GM12878 (cell line): ENCODE results near the gene SDCCAG8. TPM values are rescaled to one million over a fixed set of nuclear protein-coding genes. Genes with fewer than 3 reads are reported as not detected.

ENCODE experiments used
- ATAC-seq: fragments of 200-7000 bp; cut with Tn5 transposase; 3 replicates; pipeline ENCODE4 v1.9.1; 2020; ENCODE audit warnings: mild to moderate bottlenecking, moderate library complexity
- BruUV-seq: library from RNA; stranded (reverse); fragments of 400-500 nt; replicated peaks from 2 replicates; lab custom pipeline; 2021; lab: Mats Ljungman, UMichigan
- CTCF ChIA-PET: fragments of 300-600 bp; sonication (Branson Sonifier 250); formaldehyde crosslinking; extraction: SDS; loops from one replicate; lab custom pipeline; 2021; ENCODE audit warnings: inconsistent platforms; lab: Yijun Ruan, JAX
- POLR2A ChIA-PET: fragments of 350-600 bp; formaldehyde crosslinking; extraction: SDS; loops from one replicate; lab custom pipeline; 2021; ENCODE audit warnings: inconsistent platforms; lab: Charles Lee
- RAD21 ChIA-PET: fragments of 300-600 bp; sonication (Branson Sonifier 250); formaldehyde crosslinking; loops from one replicate; lab custom pipeline; 2023; ENCODE audit warnings: antibody characterized with exemption; ENCODE audit not compliant: unreplicated experiment; lab: Charles Lee
- SMC1A ChIA-PET: fragments of 300-600 bp; sonication (Branson Sonifier 250); formaldehyde crosslinking; loops from one replicate; lab custom pipeline; 2023; ENCODE audit not compliant: unreplicated experiment, uncharacterized antibody; lab: Charles Lee
- DNase-seq: peaks from one replicate; pipeline ENCODE4 v3.0.0-alpha.2; 2011; ENCODE audit warnings: low read depth, low spot score
- FAIRE-seq: peaks from 3 replicates; lab custom pipeline; 2011; peaks lifted over from hg19 to GRCh38; lab: Jason Lieb, UNC
- H2AFZ ChIP-seq: 2 replicates; pipeline ENCODE4 v1.6.0; 2011; ENCODE audit warnings: low read depth, low read length, control low read depth; ENCODE audit not compliant: control insufficient read depth
- H3K27ac ChIP-seq: 2 replicates; pipeline ENCODE4 v1.5.1; 2011; ENCODE audit warnings: control low read depth; ENCODE audit not compliant: control insufficient read depth, insufficient read depth
- H3K27me3 ChIP-seq, 2 experiments: replicated peaks in 1 of 2; 2 replicates each; pipeline versions ENCODE4 v1.6.0 to v1.6.1; 2011; ENCODE audit warnings: low read length in 1 of 2; ENCODE audit not compliant: control insufficient read depth in 2 of 2, insufficient read depth in 2 of 2
- H3K36me3 ChIP-seq, 2 experiments: 2 replicates each; pipeline ENCODE4 v1.5.1; 2011; ENCODE audit warnings: low read length in 1 of 2; ENCODE audit not compliant: control insufficient read depth in 2 of 2, insufficient read depth in 2 of 2
- H3K4me1 ChIP-seq: 2 replicates; pipeline ENCODE4 v1.6.1; 2011; ENCODE audit warnings: mild to moderate bottlenecking, low read length, moderate library complexity, mixed read lengths; ENCODE audit not compliant: control insufficient read depth, insufficient read depth
- H3K4me2 ChIP-seq: 2 replicates; pipeline ENCODE4 v1.6.0; 2011; ENCODE audit warnings: control low read depth; ENCODE audit not compliant: control insufficient read depth, insufficient read depth
- H3K4me3 ChIP-seq: fragments of 200-600 bp; sonication (generic); 2 replicates; pipeline ENCODE4 v1.5.1; 2016
- H3K79me2 ChIP-seq: 2 replicates; pipeline ENCODE4 v1.6.0; 2011; ENCODE audit warnings: low read length; ENCODE audit not compliant: control insufficient read depth, insufficient read depth
- H3K9ac ChIP-seq: 2 replicates; pipeline ENCODE4 v1.8.0; 2011; ENCODE audit warnings: low read length, control low read depth, mixed read lengths; ENCODE audit not compliant: control insufficient read depth, insufficient read depth
- H3K9me3 ChIP-seq: replicated peaks from 3 replicates; pipeline ENCODE4 v1.5.1; 2011; ENCODE audit warnings: mild to moderate bottlenecking, low read length; ENCODE audit not compliant: control insufficient read depth, insufficient read depth
- H4K20me1 ChIP-seq: 2 replicates; pipeline ENCODE4 v1.6.0; 2011; ENCODE audit not compliant: control insufficient read depth, insufficient read depth
- CREB1 ChIP-seq: IDR thresholded peaks from 2 replicates; pipeline ENCODE4 v1.6.1; 2012; ENCODE audit warnings: low read depth, mild to moderate bottlenecking, inconsistent platforms
- FOXM1 ChIP-seq: IDR thresholded peaks from 2 replicates; pipeline ENCODE4 v1.6.1; 2012; ENCODE audit warnings: low read depth, mild to moderate bottlenecking, inconsistent platforms, low read length, moderate library complexity
- KLF5 ChIP-seq: fragments of 450-650 bp; IDR thresholded peaks from 2 replicates; pipeline ENCODE4 v1.6.1; 2014; ENCODE audit warnings: mild to moderate bottlenecking; ENCODE audit not compliant: partially characterized antibody
- POLR2AphosphoS2 ChIP-seq: IDR thresholded peaks from 2 replicates; pipeline ENCODE4 v1.6.1; 2011; ENCODE audit warnings: low read depth, mild to moderate bottlenecking, low read length, improper control_type of control experiment, moderate library complexity
- POU2F2 ChIP-seq: IDR thresholded peaks from 3 replicates; pipeline ENCODE4 v1.6.1; 2011; ENCODE audit warnings: low read depth, mild to moderate bottlenecking, low read length, borderline replicate concordance
- RAD21 ChIP-seq: IDR thresholded peaks from 2 replicates; pipeline ENCODE4 v1.6.1; 2011; ENCODE audit warnings: mild to moderate bottlenecking, low read depth, low read length, moderate library complexity; ENCODE audit not compliant: insufficient read depth
- SP1 ChIP-seq: IDR thresholded peaks from one replicate; pipeline ENCODE4 v1.6.1; 2011; ENCODE audit warnings: low read depth, low read length
- SUPT20H ChIP-seq: IDR thresholded peaks from 2 replicates; pipeline ENCODE4 v1.6.1; 2011; ENCODE audit warnings: low read depth, mild to moderate bottlenecking, low read length, moderate library complexity, borderline replicate concordance; ENCODE audit not compliant: control insufficient read depth
- ZNF217 ChIP-seq: fragments of 450-650 bp; IDR thresholded peaks from 2 replicates; pipeline ENCODE4 v1.6.1; 2017; ENCODE audit warnings: antibody characterized with exemption, mild to moderate bottlenecking
- ZNF622 ChIP-seq: fragments of 450-650 bp; IDR thresholded peaks from 2 replicates; pipeline ENCODE4 v1.6.1; 2017; ENCODE audit warnings: mild to moderate bottlenecking, inconsistent platforms
- whole genome bisulfite sequencing: methylation state at CpG from one replicate; pipeline ENCODE4 v1.1.6; 2016; ENCODE audit warnings: low lambda C conversion rate; ENCODE audit not compliant: insufficient replicate concordance, insufficient coverage; ENCODE audit errors: missing lambda C conversion rate; 5-methylcytosine and 5-hydroxymethylcytosine counted together
- in situ Hi-C: fragments of 300-500 bp; cut with MboI; formaldehyde crosslinking; loops from 9 replicates; pipeline ENCODE4 v1.14.3; 2018; ENCODE audit warnings: mixed read lengths
- intact Hi-C: fragments of 100-400 bp; cut with micrococcal nuclease; formaldehyde crosslinking; loops from one replicate; pipeline ENCODE4 v1.14.2; 2022; ENCODE audit not compliant: unreplicated experiment
- polyA plus RNA-seq, 11 experiments: library from polyadenylated mRNA; depleted of rRNA in 4 of 11; unstranded in 6 of 11; stranded (reverse) in 5 of 11; fragments of >200 nt; fragmentation: Nextera tagmentation in 4 of 11; fragmentation: Illumina TruSeq in 1 of 11; extraction: Ambion mirVana in 4 of 11; extraction: Trizol in 1 of 11; gene quantifications; 1 replicate in 1 of 11; 2 replicates in 10 of 11; pipeline versions ENCODE4 v1.2.1 to v1.2.3, GENCODE V29; 2011 to 2016; ENCODE audit warnings: inconsistent platforms in 2 of 11, missing spikeins in 2 of 11, low read depth in 1 of 11
- total RNA-seq, 4 experiments: library from RNA; depleted of rRNA in 3 of 4; stranded (reverse); fragments of >200 nt in 3 of 4; fragmentation: Illumina TruSeq in 1 of 4; extraction: Trizol in 1 of 4; gene quantifications; 2 replicates each; pipeline versions ENCODE4 v1.2.1 to v1.2.3, GENCODE V29; 2013 to 2021

Gene SDCCAG8
- total and polyA plus RNA-seq, 10 of the 15 experiments (the other 5 are each of a cell fraction or from before 2014, with no cell fraction given): 15.0 to 25.6 (median 20.6) TPM

GRCh38 chr1:243346016-243346415 is 90.2 kb downstream of the SDCCAG8 start:
- H3K4me1 ChIP-seq: no peaks in the 10 kb centered on the region
- 100% methylated on average over 3 of the region's 3 CpGs for WGBS
- ATAC-seq (no peak), FAIRE-seq (no peak), DNase-seq (no peak)
- no peak overlapping the region for H3K4me3 ChIP-seq
- BruUV-seq: no TSS peak
- CTCF ChIA-PET: no interaction called here
- no peak overlapping the region for H3K4me2 ChIP-seq
- H3K9ac ChIP-seq: no peak overlapping the region
- SMC1A ChIA-PET: no interaction called here
- RAD21 ChIA-PET: no interaction called here
- in situ Hi-C loops (loop anchor here (10.0 kb wide), 1 partner anchor 399 kb away; no protein-coding TSS in a partner anchor), intact Hi-C loops (loop anchor here (10.0 kb wide), 2 partner anchors 239 to 699 kb away; no protein-coding TSS in a partner anchor)
- POLR2A ChIA-PET: no interaction called here
- no peaks in the 10 kb centered on the region for H3K27me3 ChIP-seq
- H3K9me3 ChIP-seq: no peaks in the 10 kb centered on the region
- no peak for TF ChIP-seq SUPT20H
- TF ChIP-seq FOXM1: no peak
- no peak for TF ChIP-seq ZNF622
- TF ChIP-seq SP1: no peak
- TF ChIP-seq ZNF217: no peak
- TF ChIP-seq RAD21: no peak
- no peak for TF ChIP-seq POU2F2
- no peak for TF ChIP-seq KLF5
- no peak for TF ChIP-seq POLR2AphosphoS2
- no peak for TF ChIP-seq CREB1
- no peaks in the 10 kb centered on the region for H3K79me2 ChIP-seq
- no peak overlapping the region for H3K27ac ChIP-seq
- H4K20me1 ChIP-seq: no peaks in the 10 kb centered on the region
- H3K36me3 ChIP-seq: peaks cover 0 to 3% of the 10 kb centered on the region in 2 experiments; a peak in 3 of 4 replicates
- no peak overlapping the region for H2AFZ ChIP-seq
